Naive thymus-derived CD4-positive, alpha-beta T cell (primary cell): ENCODE data around the gene WASF2. TPM values are rescaled to one million over a fixed set of nuclear protein-coding genes. Genes with fewer than 3 reads are reported as not detected.
"Not testable (repeated sequence)": the region's sequence is repeated elsewhere in the genome, so short reads cannot be mapped to it uniquely, and the experiment has no call there.

Experiments used
- ATAC-seq: fragments of 150-1000 bp; cut with Tn5 transposase; 2 replicates; pipeline ENCODE4 v1.10.0; 2021; ENCODE audit warnings: mild to moderate bottlenecking, moderate library complexity
- CTCF ChIA-PET: fragments of 350-600 bp; sonication (Branson Sonifier 250); formaldehyde crosslinking; loops from one replicate; lab custom pipeline; 2021; ENCODE audit warnings: antibody characterized with exemption; lab: Charles Lee
- POLR2A ChIA-PET: fragments of 350-600 bp; sonication (Branson Sonifier 250); formaldehyde crosslinking; loops from one replicate; lab custom pipeline; 2021; ENCODE audit warnings: antibody characterized with exemption, inconsistent platforms; lab: Charles Lee
- DNase-seq, 9 donors: peaks; one replicate each; pipeline versions ENCODE4 v3.0.0 to v3.0.0-alpha.2; 2020 to 2022; ENCODE audit warnings: mixed read lengths in 1 of 9
- H3K27ac ChIP-seq: one replicate; pipeline ENCODE4 v1.7.0; 2013; ENCODE audit warnings: mild to moderate bottlenecking, low read depth, low read length, moderate library complexity
- H3K27me3 ChIP-seq, 2 donors: one replicate each; pipeline ENCODE4 v1.7.0; 2013; ENCODE audit warnings: low read length in 2 of 2, mild to moderate bottlenecking in 2 of 2, moderate library complexity in 2 of 2; ENCODE audit not compliant: control insufficient read depth in 2 of 2, insufficient read depth in 2 of 2
- H3K36me3 ChIP-seq, 3 experiments: 1 replicate in 2 of 3; 2 replicates in 1 of 3; pipeline ENCODE4 v1.7.0; 2013; ENCODE audit warnings: low read length in 3 of 3, mild to moderate bottlenecking in 3 of 3, moderate library complexity in 1 of 3; ENCODE audit not compliant: insufficient read depth in 3 of 3, control insufficient read depth in 2 of 3
- H3K4me1 ChIP-seq, 2 donors: one replicate each; pipeline ENCODE4 v1.7.0; 2013; ENCODE audit warnings: low read length in 2 of 2, mild to moderate bottlenecking in 2 of 2, moderate library complexity in 1 of 2; ENCODE audit not compliant: control insufficient read depth in 2 of 2, insufficient read depth in 2 of 2
- H3K4me3 ChIP-seq: 2 replicates; pipeline ENCODE4 v1.7.0; 2013; ENCODE audit warnings: mild to moderate bottlenecking, low read length
- H3K9me3 ChIP-seq, 3 experiments: 1 replicate in 2 of 3; 2 replicates in 1 of 3; pipeline ENCODE4 v1.7.0; 2013; ENCODE audit warnings: low read length in 3 of 3; ENCODE audit not compliant: control insufficient read depth in 2 of 3
- H3K27ac Mint-ChIP-seq, 9 donors: one replicate each; pipeline ENCODE4 v1.8.0; 2020 to 2022; ENCODE audit warnings: mixed read lengths in 9 of 9, mild to moderate bottlenecking in 8 of 9, moderate library complexity in 5 of 9, inconsistent platforms in 2 of 9
- H3K27me3 Mint-ChIP-seq, 5 donors: one replicate each; pipeline ENCODE4 v1.8.0; 2021 to 2022; ENCODE audit warnings: mixed read lengths in 5 of 5, mild to moderate bottlenecking in 1 of 5
- H3K36me3 Mint-ChIP-seq, 5 donors: one replicate each; pipeline ENCODE4 v1.8.0; 2020 to 2022; ENCODE audit warnings: mixed read lengths in 5 of 5, mild to moderate bottlenecking in 3 of 5, inconsistent platforms in 1 of 5
- H3K4me1 Mint-ChIP-seq, 7 donors: one replicate each; pipeline ENCODE4 v1.8.0; 2020 to 2022; ENCODE audit warnings: mixed read lengths in 7 of 7, mild to moderate bottlenecking in 3 of 7, inconsistent platforms in 1 of 7
- H3K4me3 Mint-ChIP-seq, 10 donors: one replicate each; pipeline ENCODE4 v1.8.0; 2020 to 2022; ENCODE audit warnings: mild to moderate bottlenecking in 10 of 10, mixed read lengths in 10 of 10, moderate library complexity in 6 of 10, inconsistent platforms in 2 of 10
- H3K9me3 Mint-ChIP-seq, 11 donors: one replicate each; pipeline ENCODE4 v1.8.0; 2020 to 2022; ENCODE audit warnings: mixed read lengths in 11 of 11, mild to moderate bottlenecking in 4 of 11, inconsistent platforms in 1 of 11, moderate library complexity in 1 of 11
- intact Hi-C, 2 donors: fragments of 100-400 bp; cut with micrococcal nuclease; formaldehyde crosslinking; loops; one replicate each; pipeline ENCODE4 v1.15.1; 2023
- polyA plus RNA-seq, 2 donors: library from polyadenylated mRNA; unstranded; fragments of 300-500 nt; fragmentation: Illumina TruSeq; gene quantifications; one replicate each; pipeline ENCODE4 v1.2.3, GENCODE V29; 2021
- total RNA-seq, 6 experiments: library from RNA in 5 of 6; stranded (reverse) in 5 of 6; gene quantifications; 1 replicate in 5 of 6; 2 replicates in 1 of 6; pipeline ENCODE4 v1.2.3 and lab custom pipeline; 2021 to 2026

Gene WASF2
- total and polyA plus RNA-seq, 7 experiments from 2014 or later, result 78.4 to 177 (median 140) TPM

GRCh38 chr1:27413004-27413403 lies 77.0 kb downstream of the WASF2 start:
- Histone ChIP-seq H3K27me3 (no peaks in the 10 kb centered on the region), H3K4me1 (no peaks in the 10 kb centered on the region), H3K9me3 (no peaks in the 10 kb centered on the region), H3K36me3 (peaks cover 51 to 94% (median 52%) of the 10 kb centered on the region in 3 experiments), H3K27ac (no peak overlapping the region), H3K4me3 (no peak overlapping the region)
- peaks cover 18 to 58% (median 35%) of the 10 kb centered on the region in 5 donors for H3K36me3 Mint-ChIP-seq
- no peaks in the 10 kb centered on the region for H3K9me3 Mint-ChIP-seq
- DNase-seq, result no peak
- ChIA-PET POLR2A (interaction anchor here (1.0 to 1.9 kb wide), 3 partner anchors 13 to 108 kb away, joined by 3 to 8 read pairs (median 4); partner anchors contain the start of gene WASF2), CTCF (interaction anchor here (0.7 to 4.0 kb wide), 3 partner anchors 11 to 194 kb away, joined by 3 to 24 read pairs (median 8); no protein-coding TSS in a partner anchor)
- no peak overlapping the region for H3K4me3 Mint-ChIP-seq
- intact Hi-C loops, result no loop called here
- H3K4me1 Mint-ChIP-seq, result peaks cover 7 to 21% (median 20%) of the 10 kb centered on the region in 7 donors
- peak overlapping the region in 3 of 9 donors; percentile 19 to 42 (median 38) for H3K27ac Mint-ChIP-seq
- no peak for ATAC-seq
- no peaks in the 10 kb centered on the region for H3K27me3 Mint-ChIP-seq

DNA sequence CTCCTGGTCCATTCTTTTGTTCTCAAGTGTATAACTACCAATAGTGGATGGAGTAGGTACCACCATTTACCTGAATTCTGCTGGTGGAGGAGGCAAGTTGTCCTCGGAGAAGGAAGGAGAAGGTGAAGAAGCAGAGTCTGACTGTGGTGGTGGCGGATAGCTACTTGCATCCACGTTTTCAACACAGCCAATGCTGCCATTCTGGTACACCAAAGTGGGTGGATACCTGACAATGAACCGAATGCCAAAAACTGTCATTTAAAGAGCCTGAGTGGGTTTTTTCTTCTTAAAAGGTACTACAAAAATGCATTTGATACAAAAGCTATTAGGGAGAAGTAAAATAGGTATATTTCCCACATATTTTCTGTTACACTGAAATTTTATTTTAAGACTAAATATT lies 77.5 kb downstream of the WASF2 start:
- POLR2A ChIA-PET, result interaction anchor here (1.1 to 1.9 kb wide), 2 partner anchors 13 to 78 kb away, joined by 4 to 8 read pairs; partner anchors contain the start of gene WASF2
- peaks cover 0 to under 1% (median 0%) of the 10 kb centered on the region in 11 donors for H3K9me3 Mint-ChIP-seq
- peaks cover 18 to 59% (median 36%) of the 10 kb centered on the region in 5 donors for H3K36me3 Mint-ChIP-seq

DNA sequence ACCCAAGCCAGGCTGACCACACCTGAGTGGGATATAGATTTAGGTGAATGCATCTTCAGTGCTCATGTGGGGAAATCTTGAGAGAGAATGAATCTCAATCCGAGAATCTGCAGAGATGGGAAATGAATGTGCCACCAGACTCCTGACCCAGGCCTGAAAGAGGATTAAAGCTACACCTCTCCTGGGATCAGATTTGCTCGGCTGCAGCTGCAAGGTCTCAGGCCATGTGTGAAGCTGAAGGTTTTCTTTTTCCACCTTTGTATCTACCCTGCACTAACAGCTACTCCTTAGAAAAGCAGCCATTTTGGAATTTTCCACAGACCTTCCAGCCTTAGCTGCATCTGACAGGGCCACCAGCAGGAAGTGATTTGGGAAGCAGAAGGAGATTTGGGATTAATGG lies 79.3 kb downstream of the WASF2 start:
- Mint-ChIP-seq H3K27ac (peak overlapping the region in 5 of 9 donors; percentile 18 to 75 (median 36)), H3K36me3 (peaks cover 18 to 55% (median 30%) of the 10 kb centered on the region in 5 donors), H3K9me3 (peaks cover 0 to 1% (median 0%) of the 10 kb centered on the region in 11 donors), H3K4me1 (peaks cover 0 to 6% (median 2%) of the 10 kb centered on the region in 7 donors), H3K27me3 (no peaks in the 10 kb centered on the region), H3K4me3 (no peak overlapping the region)
- Histone ChIP-seq H3K27me3 (no peaks in the 10 kb centered on the region), H3K4me1 (no peaks in the 10 kb centered on the region), H3K4me3 (no peak overlapping the region), H3K27ac (no peak overlapping the region), H3K36me3 (peaks cover 40 to 90% (median 44%) of the 10 kb centered on the region in 3 experiments), H3K9me3 (no peaks in the 10 kb centered on the region)
- ChIA-PET POLR2A (interaction anchor here (0.7 kb wide), 2 partner anchors 44 to 484 kb away, joined by 3 read pairs; no protein-coding TSS in a partner anchor), CTCF (interaction anchor here (1.2 kb wide), 1 partner anchor 196 kb away, joined by 3 read pairs; no protein-coding TSS in a partner anchor)
- DNase-seq (no peak), ATAC-seq (no peak)
- intact Hi-C loops, result no loop called here

More for the DNA sequence above, 77.5 kb downstream of the WASF2 start:
- CTCF ChIA-PET, result interaction anchor here (0.7 to 2.4 kb wide), 3 partner anchors 11 to 162 kb away, joined by 3 to 8 read pairs (median 3); no protein-coding TSS in a partner anchor
- no peaks in the 10 kb centered on the region for H3K27me3 ChIP-seq
- no peaks in the 10 kb centered on the region for H3K9me3 ChIP-seq
- intact Hi-C loops, result no loop called here
- peak overlapping the region in 1 of 9 donors; percentile 12 for H3K27ac Mint-ChIP-seq
- no peaks in the 10 kb centered on the region for H3K27me3 Mint-ChIP-seq
- H3K4me1 Mint-ChIP-seq, result peaks cover 7 to 20% (median 18%) of the 10 kb centered on the region in 7 donors
- ATAC-seq, result no peak
- no peak overlapping the region for H3K4me3 ChIP-seq
- no peak for DNase-seq
- H3K27ac ChIP-seq, result no peak overlapping the region
- H3K4me1 ChIP-seq, result no peaks in the 10 kb centered on the region
- no peak overlapping the region for H3K4me3 Mint-ChIP-seq
- H3K36me3 ChIP-seq, result peaks cover 47 to 94% (median 55%) of the 10 kb centered on the region in 3 experiments

GRCh38 chr1:27409669-27410068 lies 80.3 kb downstream of the WASF2 start:
- Mint-ChIP-seq H3K27me3 (no peaks in the 10 kb centered on the region), H3K36me3 (peaks cover 13 to 45% (median 23%) of the 10 kb centered on the region in 5 donors), H3K27ac (peak overlapping the region in 3 of 9 donors; percentile 20 to 63 (median 56)), H3K9me3 (peaks cover 0 to 1% (median 0%) of the 10 kb centered on the region in 11 donors), H3K4me3 (no peak overlapping the region), H3K4me1 (peaks cover 0 to 6% (median 0%) of the 10 kb centered on the region in 7 donors)
- H3K27me3 ChIP-seq, result no peaks in the 10 kb centered on the region
- H3K4me3 ChIP-seq, result no peak overlapping the region
- POLR2A ChIA-PET, result no interaction called here
- no peaks in the 10 kb centered on the region for H3K4me1 ChIP-seq
- DNase-seq (no peak), ATAC-seq (no peak)
- no peaks in the 10 kb centered on the region for H3K9me3 ChIP-seq
- intact Hi-C loops, result no loop called here
- H3K27ac ChIP-seq, result no peak overlapping the region
- H3K36me3 ChIP-seq, result peaks cover 34 to 85% (median 35%) of the 10 kb centered on the region in 3 experiments
- CTCF ChIA-PET, result no interaction called here

DNA sequence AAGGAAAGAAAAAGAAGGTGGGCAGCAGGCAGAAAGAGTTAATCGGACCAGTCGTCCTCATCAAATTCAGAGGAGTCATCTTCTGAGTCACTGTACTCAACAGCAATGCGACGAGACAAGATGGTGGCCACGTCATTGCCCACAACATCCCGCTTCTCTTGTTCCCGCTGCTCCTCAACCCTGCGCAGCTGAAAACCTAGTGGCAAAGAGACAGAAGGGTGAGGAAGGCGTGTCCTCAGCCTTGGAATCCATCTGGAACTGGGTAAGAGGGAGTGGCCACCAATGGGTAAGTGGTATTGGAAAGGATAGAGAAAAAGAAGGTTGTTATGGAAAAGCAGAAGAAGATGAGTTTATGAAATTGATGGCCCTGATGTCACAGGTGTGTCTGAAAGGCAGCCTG lies 81.8 kb downstream of the WASF2 start:
- peak overlapping the region in 5 of 9 donors; percentile 20 to 59 (median 51) for H3K27ac Mint-ChIP-seq
- Histone ChIP-seq H3K4me3 (no peak overlapping the region), H3K4me1 (peaks cover 0 to 8% of the 10 kb centered on the region in 2 donors), H3K9me3 (no peaks in the 10 kb centered on the region), H3K27me3 (no peaks in the 10 kb centered on the region), H3K27ac (no peak overlapping the region), H3K36me3 (peaks cover 29 to 71% (median 29%) of the 10 kb centered on the region in 3 experiments)
- no peaks in the 10 kb centered on the region for H3K27me3 Mint-ChIP-seq
- peaks cover 12 to 17% (median 15%) of the 10 kb centered on the region in 7 donors for H3K4me1 Mint-ChIP-seq
- peaks cover 0 to 1% (median 0%) of the 10 kb centered on the region in 11 donors for H3K9me3 Mint-ChIP-seq
- intact Hi-C loops, result no loop called here
- H3K4me3 Mint-ChIP-seq, result no peak overlapping the region
- ChIA-PET POLR2A (interaction anchor here (1.9 kb wide), 1 partner anchor 8 kb away, joined by 4 read pairs; no protein-coding TSS in a partner anchor), CTCF (no interaction called here)
- ATAC-seq (no peak), DNase-seq (no peak)
- H3K36me3 Mint-ChIP-seq, result peaks cover 4 to 31% (median 20%) of the 10 kb centered on the region in 5 donors

DNA sequence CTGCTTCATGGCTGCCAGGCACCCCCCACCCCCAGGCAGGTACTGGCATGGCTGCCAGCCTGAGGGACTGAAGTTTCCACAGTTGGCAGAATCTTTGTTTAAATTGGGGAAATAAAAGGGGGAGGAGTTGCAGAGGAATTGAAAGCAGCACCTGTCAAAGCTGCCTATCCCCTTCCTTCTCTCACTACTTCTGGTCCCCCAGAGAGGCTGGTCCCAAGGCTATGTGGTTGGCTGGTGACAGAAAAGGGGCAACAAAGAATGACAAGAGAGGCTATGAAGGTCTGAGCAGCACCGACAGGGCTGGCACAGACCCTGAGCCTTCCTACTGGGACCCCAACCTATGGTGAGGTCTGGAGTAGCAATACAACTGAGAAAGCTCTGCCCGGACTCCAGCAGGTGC lies 83.2 kb downstream of the WASF2 start:
- H3K27me3 ChIP-seq, H3K4me3 ChIP-seq, H3K9me3 Mint-ChIP-seq, DNase-seq, H3K9me3 ChIP-seq, intact Hi-C loops, H3K27ac ChIP-seq, H3K27me3 Mint-ChIP-seq, H3K4me3 Mint-ChIP-seq, ATAC-seq: not testable (repeated sequence)
- Histone ChIP-seq H3K36me3 (peaks cover 16 to 57% (median 20%) of the 10 kb centered on the region in 3 experiments), H3K4me1 (peaks cover 0 to 17% of the 10 kb centered on the region in 2 donors)
- Mint-ChIP-seq H3K36me3 (peaks cover 4 to 22% (median 14%) of the 10 kb centered on the region in 5 donors), H3K4me1 (peaks cover 12 to 26% (median 25%) of the 10 kb centered on the region in 7 donors), H3K27ac (peak overlapping the region in 2 of 9 donors; percentile 48 to 63)
- POLR2A ChIA-PET, result interaction anchor here (1.9 kb wide), 1 partner anchor 10 kb away, joined by 4 read pairs; no protein-coding TSS in a partner anchor
- CTCF ChIA-PET, result interaction anchor here (0.6 to 1.0 kb wide), 2 partner anchors 200 to 202 kb away, joined by 3 read pairs; no protein-coding TSS in a partner anchor
